Choroid plexus epithelial cell (primary cell): Measurements from ENCODE around the gene TUBG2.

Experiments used
- DNase-seq: peaks from one replicate; pipeline ENCODE4 v3.0.0-alpha.2; 2010; ENCODE audit warnings: low read depth
- H3K4me3 ChIP-seq: 2 replicates; pipeline ENCODE4 v1.5.1; 2011; ENCODE audit warnings: low read depth, mild to moderate bottlenecking, control low read depth, low read length, moderate library complexity
- TF ChIP-seq, protein P1 (sequence below): conservative IDR thresholded peaks from 2 replicates; pipeline ENCODE4 v1.5.1; 2011; ENCODE audit warnings: low read depth, mild to moderate bottlenecking, control low read depth, inconsistent platforms, low read length, moderate library complexity

TUBG2 gene

DNA sequence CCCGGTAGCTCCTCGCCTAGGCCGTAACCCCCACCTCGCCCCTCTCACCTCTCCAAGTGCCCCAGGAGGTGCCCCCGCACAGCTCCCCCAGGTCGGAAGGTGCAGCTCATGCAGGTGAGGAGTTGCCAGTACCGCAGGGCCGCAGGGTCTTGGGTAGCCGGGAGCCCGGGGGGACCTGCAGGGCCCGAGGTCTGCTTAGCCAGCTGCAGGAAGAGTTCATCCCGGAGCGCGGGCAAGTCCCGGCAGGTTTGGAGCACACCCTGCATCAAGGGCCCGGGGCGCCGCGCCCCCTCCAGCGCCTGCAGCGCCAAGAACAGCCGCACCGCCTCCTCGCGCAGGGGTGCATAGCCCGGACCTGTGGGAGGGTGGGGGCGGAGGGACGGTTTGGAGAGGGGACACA is 13.0 kb downstream of the TUBG2 start:
- TF ChIP-seq, protein P1, sequence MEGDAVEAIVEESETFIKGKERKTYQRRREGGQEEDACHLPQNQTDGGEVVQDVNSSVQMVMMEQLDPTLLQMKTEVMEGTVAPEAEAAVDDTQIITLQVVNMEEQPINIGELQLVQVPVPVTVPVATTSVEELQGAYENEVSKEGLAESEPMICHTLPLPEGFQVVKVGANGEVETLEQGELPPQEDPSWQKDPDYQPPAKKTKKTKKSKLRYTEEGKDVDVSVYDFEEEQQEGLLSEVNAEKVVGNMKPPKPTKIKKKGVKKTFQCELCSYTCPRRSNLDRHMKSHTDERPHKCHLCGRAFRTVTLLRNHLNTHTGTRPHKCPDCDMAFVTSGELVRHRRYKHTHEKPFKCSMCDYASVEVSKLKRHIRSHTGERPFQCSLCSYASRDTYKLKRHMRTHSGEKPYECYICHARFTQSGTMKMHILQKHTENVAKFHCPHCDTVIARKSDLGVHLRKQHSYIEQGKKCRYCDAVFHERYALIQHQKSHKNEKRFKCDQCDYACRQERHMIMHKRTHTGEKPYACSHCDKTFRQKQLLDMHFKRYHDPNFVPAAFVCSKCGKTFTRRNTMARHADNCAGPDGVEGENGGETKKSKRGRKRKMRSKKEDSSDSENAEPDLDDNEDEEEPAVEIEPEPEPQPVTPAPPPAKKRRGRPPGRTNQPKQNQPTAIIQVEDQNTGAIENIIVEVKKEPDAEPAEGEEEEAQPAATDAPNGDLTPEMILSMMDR: no peak
- DNase-seq: no peak
- no peak overlapping the region for H3K4me3 ChIP-seq

DNA sequence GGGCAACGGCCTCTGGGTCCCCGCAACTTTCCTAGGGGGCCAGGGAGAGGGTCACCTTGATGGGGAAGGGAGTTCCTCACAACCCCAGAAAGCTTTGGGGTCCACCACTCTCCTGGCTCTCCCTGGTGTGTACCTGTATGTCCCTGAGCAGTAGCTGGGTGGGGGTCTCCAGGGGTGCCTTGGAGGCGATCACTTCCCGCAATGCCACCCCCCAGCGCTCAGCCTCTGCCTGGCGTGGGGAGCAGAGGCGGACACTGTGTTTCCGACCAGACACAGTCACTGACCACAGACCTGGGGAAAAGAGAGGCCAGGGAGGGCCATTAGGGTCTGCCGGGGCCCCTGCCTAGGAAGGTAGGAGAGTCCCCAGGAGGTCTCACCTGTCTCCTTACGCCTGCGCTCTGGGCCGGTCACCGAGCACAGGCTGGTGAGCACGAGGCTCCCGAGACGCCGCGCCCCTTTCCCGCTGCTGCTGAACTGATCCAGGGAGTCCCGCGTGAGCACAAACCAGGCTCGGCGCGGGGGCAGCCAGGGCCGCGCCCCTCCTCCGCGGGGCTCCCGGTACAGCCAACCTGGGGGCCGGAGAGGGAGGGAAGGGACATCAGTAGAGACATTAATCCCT is 14.3 kb downstream of the TUBG2 start:
- TF ChIP-seq, protein P1: no peak
- peak overlapping the region; percentile 88 for H3K4me3 ChIP-seq
- no peak for DNase-seq

DNA sequence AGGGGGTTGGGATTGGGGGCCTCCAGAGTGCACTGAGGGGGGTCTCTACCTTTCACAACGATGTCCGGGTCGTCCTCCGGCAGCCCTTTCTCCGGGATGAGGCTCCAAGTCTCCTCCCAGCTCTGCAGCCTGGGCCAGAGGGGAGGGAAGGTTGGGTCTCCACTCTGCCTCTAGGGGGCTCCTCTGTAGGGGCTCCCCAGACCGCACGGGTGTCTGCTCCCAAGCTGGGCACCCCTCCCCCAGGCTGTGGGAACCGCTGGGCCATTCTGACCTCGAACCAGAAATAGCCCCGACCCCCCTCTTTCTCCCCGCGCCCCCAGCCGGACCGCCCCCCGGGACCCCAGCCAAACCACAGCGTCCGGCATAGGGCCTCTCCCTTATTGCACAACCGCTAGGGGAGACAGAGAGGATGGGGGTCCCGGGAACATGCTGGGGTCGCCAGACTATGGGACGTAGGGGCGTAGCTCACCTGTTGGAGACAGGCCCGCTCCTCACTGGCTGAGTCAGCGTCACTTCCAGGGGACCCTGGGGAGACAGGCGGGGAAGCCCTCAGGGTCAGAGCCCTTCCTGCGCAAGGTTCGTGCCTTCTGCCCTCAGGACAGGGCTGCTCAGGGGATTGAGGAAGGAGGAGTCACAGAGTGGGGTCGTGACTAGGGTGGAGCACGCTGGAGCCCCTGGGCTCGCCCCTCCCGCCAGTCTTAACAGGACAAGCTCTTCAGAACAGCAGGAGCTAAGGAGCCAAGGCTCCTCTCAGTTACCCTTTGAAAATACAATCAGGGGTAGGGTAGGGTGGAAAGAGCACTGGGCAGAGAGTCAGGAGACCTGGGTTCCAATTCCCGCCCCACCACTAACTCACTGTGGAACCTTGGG is 15.0 kb downstream of the TUBG2 start:
- DNase-seq: peak; percentile 85
- peak overlapping the region; percentile 88 for H3K4me3 ChIP-seq
- TF ChIP-seq, protein P1: peak; percentile 70

DNA sequence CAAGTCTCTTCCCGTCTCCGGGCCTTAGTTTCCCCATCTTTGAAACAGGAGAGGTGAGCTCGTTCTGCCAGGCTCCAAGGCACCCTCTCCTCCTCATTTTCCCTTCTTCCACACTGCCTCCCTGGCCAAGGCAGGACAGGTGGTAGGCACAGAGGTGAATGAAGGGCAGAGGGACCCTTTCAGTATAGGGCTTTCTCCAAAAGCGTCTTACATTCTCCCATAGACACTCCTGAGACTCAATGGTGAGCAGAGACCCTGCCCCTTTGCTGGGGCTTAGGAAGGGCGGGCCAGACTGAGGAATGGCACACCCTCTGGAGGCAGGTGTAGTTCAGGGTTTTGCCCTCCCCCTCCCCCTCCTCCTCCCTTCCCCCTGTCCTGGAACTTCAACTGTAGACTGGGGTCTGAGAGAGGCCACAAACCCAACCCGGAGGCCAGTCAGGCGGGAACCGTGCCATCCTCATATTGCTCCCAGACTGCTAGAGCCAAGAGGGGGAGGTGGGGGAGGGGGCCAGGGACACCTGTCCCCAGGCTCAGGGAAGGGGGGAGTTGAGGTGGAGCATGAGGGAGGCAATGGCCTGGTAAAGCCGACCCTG is 15.8 kb downstream of the TUBG2 start:
- DNase-seq: no peak
- TF ChIP-seq, protein P1: no peak
- peak overlapping the region; percentile 88 for H3K4me3 ChIP-seq

DNA sequence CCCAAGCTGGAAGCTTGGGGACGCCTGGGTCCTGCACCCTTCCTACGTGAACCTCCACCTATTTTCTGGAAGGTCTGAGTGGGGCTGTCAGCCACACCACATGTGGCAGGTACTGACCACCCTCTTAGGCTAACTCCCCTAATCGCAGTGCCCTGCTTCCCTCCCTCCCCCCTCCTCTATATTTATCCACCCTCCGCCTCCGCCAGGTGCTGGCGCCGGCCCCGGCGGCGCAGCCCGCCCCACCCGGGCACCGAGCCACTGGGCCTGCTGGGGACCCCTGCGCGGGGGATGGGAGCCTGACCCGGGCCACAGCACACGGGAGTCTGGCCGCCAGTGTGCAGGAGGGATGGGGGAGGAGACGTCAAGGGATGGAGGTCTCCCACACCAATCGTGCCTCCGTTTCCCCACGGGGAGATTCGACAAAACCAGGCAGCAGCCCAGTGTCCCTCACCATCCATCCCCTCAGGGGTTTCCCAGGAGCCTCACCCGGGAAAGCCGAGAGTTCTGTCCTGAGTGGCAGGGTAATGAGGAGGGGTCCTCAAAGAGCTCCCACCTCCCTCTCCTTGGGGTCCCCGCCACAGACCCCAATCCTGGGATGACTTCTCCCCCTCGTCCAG is 16.4 kb downstream of the TUBG2 start:
- TF ChIP-seq, protein P1: no peak
- peak overlapping the region; percentile 88 for H3K4me3 ChIP-seq
- no peak for DNase-seq

DNA sequence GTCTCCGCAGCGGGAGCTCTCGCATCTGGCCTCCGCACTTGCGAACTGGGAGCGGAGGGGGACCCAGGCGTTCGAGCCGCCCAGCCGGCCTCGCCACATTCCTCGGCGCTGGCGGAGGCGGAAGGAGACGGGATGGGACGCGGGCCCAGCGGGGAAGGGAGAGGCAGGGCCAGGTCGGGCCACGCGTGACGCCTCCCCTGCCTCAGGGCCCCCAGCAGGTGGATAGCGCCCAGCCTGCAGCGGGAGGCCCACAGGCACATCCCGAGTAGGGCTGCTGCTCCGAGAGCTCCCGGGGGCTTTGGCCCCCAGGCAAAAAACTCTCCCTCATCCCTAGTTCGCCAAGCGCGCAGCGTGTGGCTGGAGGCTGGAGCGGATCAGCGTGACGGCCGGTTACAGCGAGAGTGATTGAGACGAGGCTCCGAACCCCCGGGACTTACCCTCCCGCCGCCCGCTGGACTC is 16.9 kb downstream of the TUBG2 start:
- TF ChIP-seq, protein P1: no peak
- H3K4me3 ChIP-seq: peak overlapping the region; percentile 88
- peak; percentile 56 for DNase-seq
